ENCODE measurements around the gene HOXA5.

- no peak for TF ChIP-seq CTCF (IDR thresholded peaks at IDR 0.05)
- no peak for TF ChIP-seq EP300 (IDR thresholded peaks at IDR 0.05)
- no peak for TF ChIP-seq POLR2A (IDR thresholded peaks at IDR 0.05)
Measured at GRCh38 chr7:27157702-27158431, 14.4 kb upstream of the HOXA5 start.
